Measurements from ENCODE around the gene DPH1.
"Not testable (repeated sequence)": the region's sequence is repeated elsewhere in the genome, so short reads cannot be mapped to it uniquely, and the experiment has no call there.

Gene DPH1

DNA sequence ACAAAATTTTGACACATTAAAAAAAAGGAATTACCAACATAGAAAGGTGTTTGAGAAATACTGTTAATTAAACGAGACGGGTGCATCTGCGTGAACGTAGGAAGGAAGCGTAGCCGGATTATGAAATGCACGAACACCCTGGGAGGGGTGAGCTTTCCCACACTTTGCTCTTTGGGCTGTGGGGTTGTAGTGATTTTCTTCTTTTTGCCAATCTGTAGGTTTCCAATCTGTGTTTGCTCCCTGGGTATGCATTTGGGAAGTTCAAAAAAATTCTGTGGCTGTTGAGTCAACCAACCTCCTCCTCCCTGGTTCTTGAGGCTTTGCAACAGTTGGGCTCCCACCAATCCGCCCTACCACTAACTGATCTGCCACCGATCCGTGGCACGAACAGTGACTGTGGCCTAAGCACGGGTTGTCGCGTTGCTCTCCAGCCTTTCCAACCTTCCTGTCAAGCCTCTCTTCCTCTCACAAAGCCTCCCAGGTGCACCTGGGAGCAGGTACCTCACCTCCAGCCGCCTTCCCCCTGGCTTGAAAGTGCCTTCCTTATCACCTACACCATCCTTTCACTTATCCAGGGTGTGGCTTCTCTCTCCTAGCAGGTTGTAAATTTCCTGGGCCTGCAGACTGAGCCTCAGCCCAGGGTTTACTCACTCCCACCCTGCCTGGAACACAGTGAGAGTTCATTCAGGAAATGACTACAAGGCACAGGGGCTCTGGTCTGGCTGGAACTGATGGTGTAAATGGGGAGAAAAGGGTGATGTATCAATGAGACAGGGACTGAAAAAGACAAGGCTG, 21.4 kb upstream of the DPH1 start:
- DNase-seq = no peak

DNA sequence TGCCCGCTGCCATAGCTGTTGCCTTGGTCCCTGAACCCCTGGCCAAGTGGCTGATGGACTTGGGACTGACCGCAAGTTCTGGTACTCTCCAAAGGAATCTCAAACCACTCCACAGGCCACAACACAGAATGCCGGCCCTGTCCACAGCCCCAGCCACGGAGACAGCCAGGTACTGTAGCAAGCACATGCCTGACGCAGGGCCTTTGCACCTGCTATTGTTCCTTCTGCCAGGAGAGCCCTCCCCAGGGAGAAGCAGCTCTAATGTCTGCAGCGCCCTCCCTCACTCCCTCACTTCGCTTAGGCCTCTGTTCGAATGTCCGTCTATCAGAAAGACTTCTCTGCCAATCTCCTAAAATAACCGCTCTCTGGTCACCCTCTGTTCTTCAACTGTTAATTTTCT, 20.2 kb upstream of the DPH1 start:
- DNase-seq = no peak

DNA sequence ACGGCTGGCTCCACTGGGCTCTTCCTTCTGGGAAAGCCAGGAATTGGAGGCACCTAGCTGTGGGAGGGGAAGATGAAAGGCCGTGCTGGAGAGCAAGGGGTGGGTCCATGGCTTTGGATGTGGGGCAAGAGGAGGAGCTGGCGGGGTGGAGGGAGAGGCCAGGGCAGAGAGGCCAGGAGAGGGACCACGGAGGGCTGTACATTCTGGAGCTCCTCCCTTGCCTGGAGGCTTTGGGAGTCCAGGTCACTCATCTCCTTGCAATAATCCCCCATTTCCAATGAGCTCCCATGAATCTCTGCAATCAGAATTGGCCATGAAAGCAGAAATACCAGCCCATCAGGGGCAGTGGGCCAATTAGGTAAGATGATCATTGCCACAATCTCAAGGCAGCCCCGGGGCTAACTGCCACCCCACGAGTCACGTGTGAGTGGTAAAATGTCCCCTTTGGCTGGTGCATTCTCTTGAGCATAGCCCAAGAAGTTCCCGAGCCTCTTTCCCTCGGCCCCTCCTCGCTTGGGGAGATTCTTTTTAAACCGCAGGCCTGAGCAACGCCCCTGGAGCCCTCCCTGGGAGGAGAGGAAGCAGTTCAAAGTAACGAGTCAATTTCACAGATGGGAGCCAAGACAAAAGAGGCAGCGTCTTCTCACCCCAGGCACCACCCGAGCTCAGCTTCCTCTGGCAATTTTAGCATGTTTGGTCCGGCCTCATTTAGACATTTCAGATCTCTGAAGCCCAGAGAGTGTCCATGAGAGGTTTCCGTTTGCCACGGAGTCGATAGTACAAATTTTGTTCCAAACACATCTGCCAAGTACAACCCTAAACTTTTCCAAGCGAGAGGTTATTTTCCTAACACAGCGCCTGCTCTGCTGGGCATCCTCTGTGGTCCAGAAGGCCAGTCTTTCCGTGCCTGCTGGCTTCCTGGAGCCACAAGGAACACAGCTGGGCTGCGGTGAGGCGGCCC, 18.3 kb upstream of the DPH1 start:
- DNase-seq = no peak

DNA sequence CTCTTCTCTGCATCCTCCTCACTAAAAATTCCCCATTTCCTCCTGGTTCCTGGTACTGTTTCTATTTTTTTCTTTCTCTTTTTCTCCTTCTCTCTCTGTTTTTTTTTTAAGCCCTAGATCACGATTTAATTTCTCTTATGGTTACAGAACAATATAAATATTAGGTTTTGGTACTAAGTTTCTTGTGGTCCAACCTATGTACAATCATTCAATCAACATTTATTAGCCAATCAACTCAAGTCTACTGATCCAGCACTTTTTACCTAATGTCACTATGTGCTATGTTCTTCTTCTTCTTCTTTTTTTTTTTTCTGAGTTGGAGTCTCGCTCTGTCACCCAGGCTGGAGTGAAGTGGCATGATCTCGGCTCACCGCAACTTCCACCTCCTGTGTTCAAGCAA, 17.5 kb upstream of the DPH1 start:
- no peak for DNase-seq

DNA sequence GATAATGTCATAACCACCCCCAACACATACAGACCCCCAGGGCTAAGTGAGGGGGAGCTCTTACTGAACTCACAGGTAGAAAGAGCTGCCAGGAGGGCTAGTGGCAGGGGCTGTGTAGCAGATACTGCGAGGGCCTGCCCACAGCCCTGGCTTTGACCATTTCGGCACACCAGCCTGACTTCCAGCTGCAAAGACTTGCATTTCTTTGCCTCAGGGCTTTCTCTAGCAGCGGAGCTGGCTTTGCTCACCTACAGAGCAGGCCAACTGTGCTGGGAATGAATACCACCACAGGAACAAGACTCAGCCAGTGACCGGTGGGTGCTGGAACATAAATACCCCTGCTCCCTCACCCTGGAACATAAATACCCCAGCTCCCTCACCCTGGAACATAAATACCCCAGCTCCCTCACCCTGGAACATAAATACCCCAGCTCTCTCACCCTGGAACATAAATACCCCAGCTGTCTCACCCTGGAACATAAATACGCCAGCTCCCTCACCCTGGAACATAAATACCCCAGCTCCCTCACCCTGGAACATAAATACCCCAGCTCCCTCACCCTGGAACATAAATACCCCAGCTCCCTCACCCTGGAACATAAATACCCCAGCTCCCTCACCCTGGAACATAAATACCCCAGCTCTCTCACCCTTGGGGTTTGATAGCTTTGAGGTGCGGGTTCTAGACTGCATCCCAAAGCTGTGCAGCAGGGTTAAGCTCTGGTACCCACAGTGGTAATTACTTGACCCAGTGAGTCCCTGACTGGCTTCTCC, 16.5 kb upstream of the DPH1 start:
- DNase-seq = not testable (repeated sequence)

DNA sequence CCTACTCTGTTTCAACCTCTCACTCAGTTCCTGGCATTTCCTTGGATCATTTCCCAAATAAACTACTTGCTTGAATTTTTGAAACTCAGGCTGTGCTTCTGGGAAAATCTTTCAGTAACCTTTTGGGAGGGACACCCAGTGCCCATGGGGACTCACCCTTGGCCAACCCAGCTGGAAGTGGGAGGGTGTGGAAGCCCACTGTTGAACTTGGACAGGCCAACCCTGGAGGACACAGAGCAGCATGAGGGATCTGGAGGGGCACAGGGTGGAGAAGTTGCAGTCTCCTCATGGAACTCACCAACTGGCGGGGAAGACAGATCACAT, 16.0 kb upstream of the DPH1 start:
- no peak for DNase-seq

DNA sequence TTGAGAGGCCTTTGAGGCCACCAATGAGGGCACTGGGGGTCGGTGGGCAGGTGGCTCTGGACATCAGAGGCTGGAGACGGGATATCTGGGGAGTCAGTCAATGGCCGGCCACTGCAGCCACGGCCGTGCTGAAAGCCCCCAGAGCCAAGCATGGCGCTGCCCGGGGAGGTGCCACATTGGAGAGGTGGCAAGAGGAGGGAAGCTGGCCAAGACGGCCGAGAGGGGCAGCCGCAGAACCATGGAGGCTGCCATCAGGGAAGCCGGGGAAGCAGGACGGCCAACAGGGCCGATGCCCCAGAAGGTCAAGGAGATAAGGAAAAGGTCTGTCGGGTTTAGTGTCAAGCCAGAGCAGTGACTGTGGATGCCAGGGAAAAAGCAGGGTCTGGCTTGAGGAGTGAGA, 14.6 kb upstream of the DPH1 start:
- DNase-seq = no peak

DNA sequence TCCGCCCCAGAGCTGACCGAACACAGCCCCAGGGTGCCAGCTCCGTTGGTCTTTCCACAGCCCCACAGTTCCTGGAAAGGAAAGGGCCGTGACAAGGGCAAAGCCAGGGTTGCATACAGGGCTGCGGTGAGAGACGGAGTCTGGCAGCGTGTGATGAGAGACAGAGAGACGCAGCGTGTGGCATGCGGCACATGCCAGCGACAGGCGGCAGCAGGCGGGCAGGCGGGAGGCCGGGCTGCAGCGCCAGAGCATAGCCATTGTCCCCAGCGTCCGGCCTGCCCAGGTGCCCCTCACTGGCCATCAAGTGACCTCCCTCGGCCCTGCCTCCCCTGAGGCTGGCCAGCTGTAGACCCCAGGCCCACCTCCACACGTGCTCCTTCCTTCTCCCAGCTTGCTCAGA, 13.5 kb upstream of the DPH1 start:
- no peak for DNase-seq

DNA sequence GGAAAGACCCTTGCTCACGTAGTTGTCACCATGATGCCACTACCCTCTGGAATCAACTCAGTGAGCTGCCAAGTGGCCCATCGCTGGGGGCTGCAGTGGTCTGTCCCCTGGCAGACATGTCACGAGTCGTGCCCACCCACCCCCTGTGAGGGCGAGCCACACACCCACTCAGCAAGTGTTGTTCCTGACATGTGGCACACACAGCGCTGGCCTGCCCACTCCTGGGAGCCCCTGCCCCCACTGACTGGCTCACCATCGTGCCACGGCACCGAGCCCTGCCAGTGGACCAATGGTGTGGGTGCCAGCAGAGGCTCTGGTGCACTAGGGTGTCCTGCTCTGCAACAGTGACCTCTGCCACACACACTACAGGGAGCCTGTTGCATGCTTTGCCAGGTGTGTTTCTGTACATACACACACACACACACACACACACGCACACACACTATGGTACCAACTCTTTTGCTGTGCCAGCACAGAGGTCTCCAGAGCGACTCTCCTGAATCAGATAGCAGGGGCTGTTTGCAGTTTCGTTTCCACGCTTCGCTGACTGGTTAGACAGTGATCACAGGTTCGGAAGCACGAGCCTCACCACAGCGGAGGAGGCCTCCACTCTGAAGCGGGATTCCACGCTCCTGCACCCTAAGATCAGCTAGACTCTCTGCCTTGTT, 12.5 kb upstream of the DPH1 start:
- no peak for DNase-seq

DNA sequence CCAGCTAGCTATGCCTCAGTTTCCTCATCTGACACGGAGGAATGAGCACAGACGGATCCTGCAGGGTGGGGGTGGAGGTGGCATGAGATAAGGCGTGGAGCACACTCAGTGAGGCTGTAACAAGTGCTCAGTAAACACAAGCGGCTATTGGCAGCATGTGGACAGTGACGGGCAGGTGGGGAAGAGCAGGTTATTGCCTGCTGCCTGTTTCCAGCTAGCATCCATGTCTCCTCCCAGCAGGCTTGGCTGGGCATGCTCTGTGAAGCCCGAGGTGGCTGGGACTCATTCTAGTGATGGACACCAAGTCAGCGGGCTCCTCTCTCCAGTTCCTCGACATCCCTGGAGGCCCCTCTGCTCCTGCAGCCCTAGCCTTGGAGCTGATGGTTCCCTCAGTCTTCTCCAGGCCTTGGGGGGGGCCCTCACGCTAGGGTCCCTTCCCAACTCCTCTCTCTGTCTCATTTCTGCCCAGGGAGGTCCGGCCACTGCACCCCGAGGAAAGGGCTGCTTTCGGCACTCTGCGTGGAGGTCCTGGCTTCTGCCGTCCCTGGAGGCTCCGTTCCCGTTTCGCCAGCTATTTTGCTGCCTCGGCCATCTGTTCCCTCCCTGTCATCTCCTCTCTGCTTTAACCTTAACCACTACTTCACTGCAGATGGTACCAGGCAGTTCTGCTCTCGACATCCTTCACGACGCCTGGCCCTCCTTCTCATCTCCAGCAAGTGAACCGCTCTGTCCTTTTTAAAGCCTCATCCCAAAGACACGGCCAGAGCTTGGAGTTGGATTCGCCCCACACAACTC, 11.0 kb upstream of the DPH1 start:
- DNase-seq = no peak

DNA sequence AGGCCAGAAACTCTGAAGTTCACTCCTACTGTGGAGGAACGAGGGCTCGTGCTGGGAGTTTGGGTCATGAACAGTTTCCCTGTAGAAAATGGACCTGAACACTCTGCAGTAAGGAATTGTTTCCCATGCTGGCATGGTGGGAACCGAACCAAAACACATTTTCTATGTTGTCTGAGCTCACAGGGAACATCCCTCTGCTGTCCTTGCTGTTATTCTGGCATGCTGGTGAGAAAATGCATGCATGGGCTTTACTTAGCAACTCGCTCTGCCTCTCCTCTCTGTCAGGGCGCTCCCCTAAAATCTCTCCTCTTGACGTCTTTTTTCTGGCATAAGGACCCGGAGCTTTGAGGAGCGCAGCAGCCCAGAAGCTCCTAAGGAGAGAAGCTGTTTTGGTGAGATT, 10.2 kb upstream of the DPH1 start:
- no peak for DNase-seq

DNA sequence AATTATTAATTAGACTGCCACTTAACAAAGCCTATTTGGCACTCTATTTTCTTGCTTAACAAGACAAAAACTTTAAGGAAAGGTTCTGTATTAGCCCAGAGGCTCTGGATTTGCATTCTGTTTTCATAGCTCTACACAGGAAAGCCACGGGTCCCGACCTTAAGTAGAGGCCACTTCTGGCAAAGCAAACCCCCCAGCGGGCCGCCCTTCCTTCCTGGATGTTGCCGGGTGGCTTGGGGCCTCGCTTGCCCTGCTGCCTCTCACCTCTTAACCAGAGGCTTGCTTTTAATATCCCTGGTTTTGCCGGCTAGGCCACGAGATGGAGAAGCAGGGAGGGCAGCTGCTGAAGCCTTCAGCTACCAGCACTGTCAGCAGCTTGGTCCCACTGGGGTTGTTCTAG, 9.2 kb upstream of the DPH1 start:
- no peak for DNase-seq

DNA sequence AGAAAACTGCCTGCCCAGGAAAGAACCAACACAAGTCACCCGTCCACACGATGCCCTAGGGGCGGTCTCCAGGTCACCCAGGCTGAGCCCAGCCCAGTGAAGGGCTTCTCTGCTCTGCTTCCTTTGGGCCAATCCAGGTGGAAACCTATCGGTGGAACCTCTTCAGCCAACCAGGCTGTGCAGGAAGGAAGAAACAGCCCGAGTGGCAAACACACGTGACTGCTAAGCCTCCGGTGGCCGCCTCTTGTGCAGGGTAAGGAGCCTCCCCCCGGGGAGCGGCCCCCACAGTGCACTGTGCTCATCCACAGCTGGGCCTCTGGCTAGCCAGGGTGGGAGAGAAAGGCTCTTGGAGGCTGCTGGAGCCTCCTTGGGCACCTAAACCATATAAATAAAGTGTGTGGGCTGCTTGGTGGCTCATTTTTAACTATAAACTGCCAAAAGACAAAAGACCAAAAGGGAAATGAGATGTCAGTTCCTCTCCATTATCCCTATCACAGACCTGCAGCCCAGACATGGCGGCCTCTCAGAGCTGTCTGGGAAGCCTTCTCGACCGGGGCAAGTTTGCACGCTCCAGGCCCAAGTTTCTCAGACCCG, 7.2 kb upstream of the DPH1 start:
- DNase-seq = no peak

DNA sequence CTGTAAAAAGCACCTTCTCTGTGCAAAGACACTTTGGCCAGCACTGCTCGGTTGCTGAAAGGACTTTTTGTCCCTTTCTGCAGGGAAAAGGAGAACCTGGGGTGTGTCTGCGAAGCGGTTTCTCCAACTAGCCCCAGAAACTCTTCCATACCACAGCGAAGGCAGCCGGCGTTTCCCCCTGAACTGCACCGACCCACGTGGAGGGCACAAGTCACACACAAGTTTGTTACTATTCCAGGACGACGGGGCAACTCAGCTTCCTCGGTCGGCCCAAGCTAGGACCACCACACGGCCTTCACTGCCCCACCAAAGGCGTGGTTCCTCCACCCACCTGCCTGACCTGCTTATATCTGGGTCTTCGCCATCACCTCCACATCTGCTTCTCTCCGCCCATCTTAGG, 6.7 kb upstream of the DPH1 start:
- no peak for DNase-seq

DNA sequence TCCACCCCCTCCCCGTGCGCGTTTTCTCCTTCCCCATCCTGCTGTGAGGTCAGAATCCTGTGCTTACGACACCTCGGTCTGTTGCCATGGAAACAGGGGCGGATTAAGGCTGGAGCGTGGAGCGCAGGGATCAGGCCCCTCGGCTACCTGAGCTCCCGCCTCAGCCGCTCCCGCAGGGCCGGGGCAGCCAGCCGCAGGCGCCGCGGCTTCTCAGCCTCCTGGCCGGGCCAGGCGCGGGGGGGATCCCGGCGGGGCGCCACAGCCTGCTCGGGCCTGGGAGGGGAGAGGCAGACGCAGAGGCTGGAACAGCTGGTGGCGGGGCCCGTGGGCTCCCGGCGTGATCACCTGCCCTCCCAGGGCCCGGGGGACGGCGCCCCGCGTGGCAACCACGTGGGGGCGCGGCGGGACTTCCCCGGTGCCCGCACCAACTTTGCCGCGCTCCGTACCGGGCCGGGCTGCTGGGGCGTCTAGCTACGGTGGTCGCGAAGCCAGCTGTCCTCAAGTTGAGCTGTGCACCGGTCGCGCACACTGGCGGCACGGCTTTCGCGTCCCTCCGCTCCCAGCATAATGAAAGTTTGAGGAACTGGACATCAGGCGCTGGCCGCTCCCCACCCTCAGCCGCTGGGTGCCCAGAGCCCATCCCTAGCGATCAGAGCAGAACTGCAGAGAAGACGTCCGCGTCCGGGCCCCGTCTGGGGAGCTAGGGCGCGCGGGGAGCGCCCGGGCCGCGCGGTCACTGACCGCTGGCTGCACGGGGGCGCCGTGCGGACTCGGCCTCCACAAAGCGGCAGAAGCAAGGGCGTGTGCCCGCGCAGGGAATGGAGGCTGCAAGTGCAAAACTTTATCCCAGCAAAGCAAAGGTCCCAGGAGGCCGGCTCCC, 6.0 kb upstream of the DPH1 start:
- peak in 1 of 2 donors; percentile 22 for DNase-seq

DNA sequence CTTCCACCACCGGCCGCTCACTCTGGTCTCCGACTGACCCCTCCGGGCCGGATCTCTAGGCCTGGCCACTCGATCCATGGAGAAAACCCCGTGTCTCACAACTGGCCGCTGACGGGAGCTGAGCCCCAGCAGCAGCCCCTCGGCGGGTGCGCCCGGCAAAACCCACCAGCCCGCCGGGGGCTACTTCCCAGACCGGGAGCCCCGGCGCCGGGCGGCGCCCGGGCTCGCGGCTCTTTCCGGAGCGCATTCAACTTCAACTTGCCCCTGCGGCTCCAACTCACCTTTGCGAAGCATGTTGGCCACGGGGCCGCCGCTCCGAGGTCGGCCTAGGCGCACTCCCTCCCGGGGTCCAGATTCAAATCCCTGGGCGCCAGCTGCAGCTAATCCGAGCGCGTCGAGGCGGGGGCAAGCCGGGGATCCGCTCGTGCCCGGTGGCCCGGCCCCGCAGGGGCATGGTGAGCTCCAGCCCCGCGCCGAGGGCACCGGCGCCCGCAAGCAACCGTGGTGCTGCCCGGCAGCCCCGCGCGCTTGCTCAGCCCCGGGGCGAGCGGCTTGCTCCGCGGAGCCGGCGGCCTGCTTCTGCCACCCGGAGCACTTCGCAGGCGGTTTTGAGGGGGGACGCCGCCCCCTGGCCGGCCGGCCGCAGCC, 5.3 kb upstream of the DPH1 start:
- no peak for DNase-seq

DNA sequence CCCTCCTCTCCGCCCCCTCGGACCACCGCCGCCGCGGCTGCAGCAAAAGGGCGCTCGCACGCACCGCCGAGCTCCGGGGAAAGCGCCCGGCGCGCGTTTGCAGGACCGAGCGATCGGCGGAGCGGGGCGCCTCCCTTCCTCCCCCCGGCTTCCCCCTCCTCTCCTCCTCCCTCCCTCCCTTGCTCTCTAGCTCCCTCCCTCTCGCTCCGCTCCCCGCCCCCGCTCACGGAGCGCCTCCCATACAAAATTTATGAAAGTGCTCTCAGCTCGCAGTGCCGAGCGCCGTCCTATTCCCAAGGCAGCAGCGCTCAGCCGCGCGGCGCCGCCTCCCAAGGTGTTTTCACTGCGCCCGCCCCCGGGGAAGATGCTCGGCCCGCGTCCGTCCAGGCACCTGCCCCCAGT, 4.7 kb upstream of the DPH1 start, which contains the start of gene RTN4RL1:
Gene RTN4RL1, minus strand, starts transcription at position 115 of the 402 bp plus-strand sequence. CDS start 469 bp downstream, outside the sequence.
- DNase-seq = peak; percentile 29

DNA sequence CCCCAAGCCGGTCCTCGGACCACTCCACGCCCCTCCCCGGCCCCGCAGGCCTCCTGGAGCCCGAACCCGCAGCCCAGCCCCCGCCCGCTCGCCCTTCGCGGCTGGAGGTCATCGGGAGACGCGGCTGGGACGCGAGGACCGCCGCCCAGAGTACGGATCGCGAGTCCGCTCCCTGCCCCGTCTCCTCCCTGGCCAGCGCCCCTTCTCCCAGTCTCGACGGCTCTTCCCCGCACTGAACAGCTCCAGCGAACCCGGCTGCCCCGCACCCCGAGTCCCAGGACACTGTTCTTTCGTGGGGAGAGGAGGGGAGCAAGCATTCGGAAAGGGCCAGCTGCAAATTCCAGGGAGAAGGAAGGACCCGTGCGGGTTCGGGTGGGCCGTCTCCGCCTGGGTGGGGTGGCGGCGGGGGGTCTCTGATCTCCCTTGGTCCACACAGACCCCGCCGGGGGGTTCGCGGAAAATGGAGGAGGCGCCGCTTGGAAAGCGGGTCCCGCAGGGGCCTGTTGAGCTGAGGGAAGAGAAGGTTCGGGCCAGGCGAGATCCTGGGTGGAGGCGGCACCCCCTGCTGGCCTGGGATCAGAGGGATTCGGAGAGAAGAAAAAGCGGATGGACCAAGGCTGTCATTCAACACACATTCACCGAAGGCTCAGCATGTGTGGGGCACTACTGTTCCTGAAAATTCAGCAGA, 4.2 kb upstream of the DPH1 start:
- peak in 1 of 2 donors; percentile 20 for DNase-seq

DNA sequence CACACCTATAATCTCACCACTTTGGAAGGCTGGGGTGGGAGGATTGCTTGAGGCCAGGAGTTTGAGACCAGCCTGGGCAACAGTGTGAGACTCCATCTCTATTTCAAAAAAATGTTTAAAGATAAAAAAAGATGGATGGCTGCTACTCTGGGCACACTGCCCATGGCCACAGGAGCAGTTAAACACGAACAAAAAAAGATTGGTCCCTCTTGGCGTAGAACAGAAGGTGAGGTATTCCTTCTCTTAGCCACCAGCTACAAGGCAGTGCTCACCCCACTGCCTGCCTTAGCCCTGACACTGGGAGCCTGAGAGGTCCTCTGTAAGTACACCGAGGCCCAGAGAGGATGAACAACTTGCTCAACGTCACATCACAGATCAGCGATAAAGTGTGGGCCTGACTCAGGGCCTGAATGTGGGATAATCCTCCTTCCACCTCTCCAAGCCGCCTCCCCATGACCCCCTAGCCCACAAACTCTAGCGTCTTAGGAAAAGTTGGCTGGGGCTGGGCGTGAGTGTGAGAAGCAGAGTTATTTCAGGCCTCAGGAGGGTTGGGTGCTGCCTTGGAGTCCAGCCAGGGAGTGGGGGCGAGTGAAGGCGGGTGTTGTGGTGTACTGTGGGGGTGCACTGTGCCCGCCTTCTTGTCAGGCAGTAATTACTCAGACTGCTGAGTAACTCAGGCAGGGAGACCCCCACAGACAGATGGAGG, 2.3 kb upstream of the DPH1 start:
- DNase-seq = no peak
